HG02763 (cell line): Measurements from ENCODE around the gene CTAG1B.
"Not testable (repeated sequence)": the region's sequence is repeated elsewhere in the genome, so short reads cannot be mapped to it uniquely, and the experiment has no call there.

Experiments used
- ATAC-seq: cut with Tn5 transposase; IDR thresholded peaks from one replicate; pipeline ENCODE4 v1.9.1; 2021; ENCODE audit warnings: mild to moderate bottlenecking, moderate library complexity; ENCODE audit not compliant: unreplicated experiment

CTAG1B gene

DNA sequence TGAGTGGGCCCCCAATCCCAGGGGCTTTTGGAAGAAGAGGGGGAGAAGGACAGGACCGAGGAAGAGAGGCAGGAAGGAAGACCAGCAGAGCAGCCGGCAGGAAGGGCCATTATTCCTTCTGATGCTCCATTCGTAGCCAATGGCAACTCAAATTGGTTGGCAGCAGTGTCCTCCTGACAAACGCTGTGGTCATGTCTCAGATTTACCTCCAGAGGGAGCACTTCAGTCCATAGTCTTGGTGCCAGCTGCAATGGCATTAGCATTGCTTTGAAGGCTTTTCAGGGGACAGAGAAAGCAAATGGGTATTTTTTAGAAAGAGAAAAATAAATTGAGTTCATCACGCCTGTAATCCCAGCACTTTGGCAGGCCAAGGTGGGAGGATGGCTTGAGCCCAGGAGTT lies 9.9 kb upstream of the CTAG1B start:
- ATAC-seq = not testable (repeated sequence)

DNA sequence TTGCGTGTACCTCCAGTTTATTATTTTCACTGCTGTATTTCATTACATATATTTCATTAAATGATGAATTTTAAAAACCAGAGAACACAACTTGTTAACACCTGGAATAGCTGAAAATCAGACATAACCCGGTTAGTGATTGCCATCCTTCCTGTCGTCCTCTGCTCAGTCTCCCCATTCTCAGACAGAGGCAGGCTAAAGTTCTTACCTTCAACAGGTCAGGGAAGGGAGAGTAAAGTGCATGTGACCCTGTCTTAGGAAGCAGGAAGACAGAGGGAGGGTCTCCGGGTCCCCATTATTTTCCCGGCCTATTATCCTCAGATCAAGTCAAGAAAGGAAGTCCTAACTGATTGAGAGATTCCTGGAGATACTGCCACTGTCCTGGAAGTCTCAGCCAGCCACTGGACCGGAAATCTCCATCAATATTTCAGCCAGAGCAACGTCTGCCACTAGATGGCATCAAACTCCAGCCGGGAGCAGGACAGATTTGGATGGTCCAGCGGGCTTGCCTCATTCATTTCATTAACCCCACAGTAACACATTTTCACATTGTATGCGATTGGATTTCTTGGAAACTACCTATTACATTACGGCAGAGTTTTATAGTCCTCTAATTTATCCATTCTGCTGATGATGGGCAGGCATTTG lies 1.8 kb upstream of the CTAG1B start:
- ATAC-seq = not testable (repeated sequence)

DNA sequence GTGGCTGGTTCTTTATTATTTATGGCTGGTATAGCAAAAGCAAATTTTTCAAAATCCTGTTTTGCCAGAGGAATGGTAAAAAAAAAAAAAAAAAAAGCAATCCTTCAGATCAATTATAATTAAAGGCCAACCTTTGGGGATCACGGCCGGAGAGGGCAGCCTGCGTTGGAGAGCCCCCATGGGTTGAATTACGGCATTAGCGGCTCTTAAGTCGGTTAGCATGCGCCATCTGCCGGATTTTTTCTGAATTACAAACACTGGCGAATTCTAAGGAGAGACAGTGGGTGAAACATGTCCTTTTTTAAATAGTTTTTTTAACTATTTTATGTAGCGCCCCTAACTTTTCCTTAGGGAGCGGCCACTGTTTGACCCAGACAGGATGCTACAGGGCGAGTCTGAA lies 5.5 kb downstream of the CTAG1B start:
- not testable (repeated sequence) for ATAC-seq

DNA sequence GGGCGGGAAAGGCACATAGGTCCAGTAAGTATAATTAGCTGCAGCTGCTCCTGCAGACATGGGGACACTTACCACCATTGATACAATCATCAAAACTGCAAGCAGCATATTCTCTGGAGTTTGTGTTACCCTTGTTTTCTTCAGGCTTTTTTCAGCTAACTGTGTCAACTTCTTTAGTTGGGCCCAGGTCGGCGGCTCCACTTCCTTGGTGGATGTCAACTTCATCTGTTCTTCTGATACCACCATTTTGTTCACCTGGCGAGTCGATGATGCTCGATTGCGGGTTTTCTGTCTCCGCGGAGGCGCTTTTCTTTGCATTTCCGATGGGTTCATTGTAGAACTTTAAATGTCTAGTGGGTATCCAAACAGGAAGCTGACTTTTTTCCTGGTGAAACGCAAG lies 7.9 kb downstream of the CTAG1B start:
- not testable (repeated sequence) for ATAC-seq

DNA sequence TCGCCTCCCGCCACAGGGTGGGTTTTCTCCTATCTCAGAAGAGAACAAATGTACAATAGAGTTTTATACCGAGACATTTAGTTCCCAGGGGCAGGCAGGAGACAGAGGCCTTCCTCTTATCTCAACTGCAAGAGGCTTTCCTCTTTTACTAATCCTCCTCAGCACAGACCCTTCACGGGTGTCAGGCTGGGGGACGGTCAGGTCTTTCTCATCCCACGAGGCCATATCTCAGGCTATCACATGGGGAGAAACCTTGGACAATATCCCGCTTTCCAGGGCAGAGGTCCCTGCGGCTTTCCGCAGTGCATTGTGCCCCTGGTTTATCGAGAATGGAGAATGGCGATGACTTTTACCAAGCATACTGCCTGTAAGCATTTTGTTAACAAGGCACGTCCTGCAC lies 10.3 kb downstream of the CTAG1B start:
- not testable (repeated sequence) for ATAC-seq

DNA sequence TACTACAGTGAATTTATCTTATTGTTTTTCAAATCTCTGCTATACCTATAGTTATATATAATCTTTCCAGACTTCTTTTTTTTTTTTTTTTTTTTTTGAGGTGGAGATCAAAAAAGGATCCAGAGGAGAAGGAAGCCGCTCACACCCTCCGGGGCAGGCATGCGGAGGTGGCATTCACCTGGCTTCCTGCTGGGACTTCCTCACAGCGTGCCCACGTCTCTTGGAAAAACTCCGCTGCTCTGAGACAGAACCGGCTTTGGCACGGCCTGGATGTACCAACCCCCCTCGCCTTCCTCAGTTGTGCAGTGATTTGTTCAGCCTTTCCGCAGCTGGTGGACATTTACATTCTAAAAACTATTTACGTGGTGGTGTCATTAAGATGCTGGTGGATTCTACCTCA lies 11.1 kb downstream of the CTAG1B start:
- not testable (repeated sequence) for ATAC-seq

DNA sequence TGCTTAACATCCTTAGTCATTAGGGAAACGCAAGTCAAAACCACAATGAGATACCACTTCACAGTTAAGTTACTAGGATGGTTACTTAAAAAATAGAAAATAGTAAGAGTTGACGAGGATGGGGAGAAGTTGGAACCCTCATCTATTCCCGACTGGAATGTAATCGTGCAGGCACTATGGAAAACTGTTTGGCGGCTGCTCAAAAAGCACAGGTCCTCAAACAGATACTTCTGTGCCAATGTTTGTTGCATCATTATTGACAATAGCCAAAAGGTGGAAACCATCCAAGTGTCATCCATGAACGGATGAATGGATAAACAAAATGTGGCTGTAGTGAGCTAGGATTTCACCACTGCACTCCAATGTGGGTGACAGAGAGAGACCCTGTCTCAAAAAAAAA lies 11.7 kb downstream of the CTAG1B start:
- ATAC-seq = no peak

DNA sequence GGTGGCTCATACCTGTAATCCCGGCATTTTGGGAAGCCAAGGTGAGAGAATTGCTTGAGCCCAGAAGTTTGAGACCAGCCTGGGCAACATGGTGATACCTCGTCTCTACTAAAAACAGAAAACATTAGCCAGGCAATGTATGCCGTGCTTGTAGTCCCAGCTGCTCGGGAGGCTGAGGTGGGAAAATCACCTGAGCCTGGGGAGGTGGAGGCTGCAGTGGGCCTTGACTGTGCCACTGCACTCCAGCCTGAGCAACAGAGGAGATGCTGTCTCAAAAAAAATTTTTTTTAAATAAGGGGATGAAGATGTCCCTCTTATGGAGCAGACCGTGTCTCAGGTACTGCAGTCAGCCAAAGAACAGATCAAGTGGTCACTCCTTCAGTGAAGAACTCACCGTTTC lies 13.5 kb downstream of the CTAG1B start:
- ATAC-seq = no peak

DNA sequence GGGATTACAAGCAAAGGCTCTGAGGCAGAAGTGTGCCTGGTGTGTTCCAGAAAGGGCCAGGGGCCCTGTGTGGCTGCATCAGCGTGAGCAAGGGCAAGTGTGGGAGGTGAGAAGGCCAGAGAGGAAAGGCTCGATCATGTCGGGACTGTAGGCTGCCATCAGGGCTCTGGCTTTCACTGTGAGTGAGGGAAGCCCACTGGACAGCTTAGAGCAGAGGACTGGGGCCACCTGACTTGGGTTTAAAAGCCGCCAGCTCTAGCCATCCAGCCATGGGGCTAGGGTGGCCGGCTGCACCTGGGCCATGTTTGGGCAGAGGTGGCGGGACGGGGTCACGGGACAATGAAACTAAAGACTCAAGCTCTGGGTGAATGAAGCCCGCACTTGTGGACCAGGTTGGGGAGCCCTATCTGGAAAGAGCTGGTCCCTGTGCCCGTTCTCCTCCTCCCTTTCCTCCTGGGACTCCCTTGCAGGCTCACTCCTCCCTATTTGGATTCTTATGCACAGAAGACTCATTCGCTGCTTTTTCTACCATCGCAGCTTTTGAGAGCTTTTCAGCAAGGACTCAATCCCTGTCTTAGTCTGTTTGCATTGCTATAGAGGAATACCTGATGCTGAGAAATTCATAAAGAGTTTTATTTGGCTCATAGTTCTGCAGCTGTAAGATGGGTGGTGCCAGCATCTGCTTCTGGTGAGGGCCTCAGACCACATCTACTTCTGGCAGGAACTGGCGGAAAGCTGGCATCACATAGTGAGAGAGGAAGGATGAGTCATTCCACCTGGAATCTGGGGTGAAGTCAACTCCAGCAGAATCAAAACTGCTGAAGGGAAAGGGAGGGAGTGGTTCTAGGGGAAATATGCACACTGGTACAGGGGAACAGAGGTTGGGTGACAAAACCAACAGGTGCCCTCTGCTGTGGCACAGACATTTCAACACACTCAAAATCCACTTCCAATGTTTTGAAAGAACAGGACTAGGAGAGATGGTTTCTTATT lies 15.3 kb downstream of the CTAG1B start:
- ATAC-seq = no peak

DNA sequence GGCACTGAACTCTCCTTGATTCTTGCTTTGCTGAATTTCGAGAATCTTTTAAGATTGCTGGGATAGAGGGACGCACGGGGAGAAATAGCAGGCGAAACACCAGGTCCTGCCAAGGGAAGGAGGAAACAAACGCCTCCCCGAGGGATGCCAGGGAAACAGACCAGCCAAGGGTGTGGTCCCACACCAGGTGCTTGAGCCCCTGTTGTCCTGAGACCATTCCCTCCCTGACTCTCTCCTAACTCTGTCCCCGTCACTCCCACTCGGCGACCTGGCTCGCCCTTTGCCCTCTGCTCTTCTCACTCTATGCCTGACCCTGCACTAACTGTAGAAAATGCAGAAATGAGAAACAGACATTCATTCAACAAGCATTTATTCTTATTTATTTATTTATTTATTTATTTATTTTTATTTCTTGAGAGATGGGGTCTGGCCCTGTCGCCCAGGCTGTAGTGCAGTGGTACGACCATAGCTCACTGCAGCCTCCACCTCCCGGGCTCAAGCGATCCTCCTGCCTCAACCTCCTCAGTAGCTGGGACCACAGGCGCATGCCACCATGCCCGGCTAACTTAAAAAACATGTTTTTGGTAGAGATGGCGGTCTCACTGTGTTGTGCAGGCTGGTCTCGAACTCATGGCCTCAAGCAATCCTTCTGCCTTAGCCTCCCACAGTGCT lies 16.2 kb downstream of the CTAG1B start:
- ATAC-seq = no peak

DNA sequence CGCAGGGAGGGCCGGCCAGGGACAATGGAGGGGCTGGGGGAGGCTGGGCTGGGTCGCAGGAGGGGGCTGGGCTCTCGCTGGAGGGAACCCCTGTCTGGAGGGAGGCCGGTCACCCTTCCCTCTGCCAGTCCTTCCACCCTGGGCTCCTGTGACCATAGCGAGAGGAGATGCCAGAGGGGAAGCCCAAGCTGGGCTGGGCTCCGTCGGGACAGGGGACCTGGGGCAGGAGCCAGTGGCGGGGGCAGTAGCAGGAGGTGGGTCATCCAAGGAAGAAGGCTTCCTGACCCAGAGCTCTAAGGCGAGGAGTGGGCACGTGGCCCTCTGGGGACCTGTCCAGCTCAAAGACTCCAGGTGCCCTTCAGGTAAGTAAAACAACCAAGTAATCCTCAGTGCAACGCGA lies 16.9 kb downstream of the CTAG1B start:
- no peak for ATAC-seq

DNA sequence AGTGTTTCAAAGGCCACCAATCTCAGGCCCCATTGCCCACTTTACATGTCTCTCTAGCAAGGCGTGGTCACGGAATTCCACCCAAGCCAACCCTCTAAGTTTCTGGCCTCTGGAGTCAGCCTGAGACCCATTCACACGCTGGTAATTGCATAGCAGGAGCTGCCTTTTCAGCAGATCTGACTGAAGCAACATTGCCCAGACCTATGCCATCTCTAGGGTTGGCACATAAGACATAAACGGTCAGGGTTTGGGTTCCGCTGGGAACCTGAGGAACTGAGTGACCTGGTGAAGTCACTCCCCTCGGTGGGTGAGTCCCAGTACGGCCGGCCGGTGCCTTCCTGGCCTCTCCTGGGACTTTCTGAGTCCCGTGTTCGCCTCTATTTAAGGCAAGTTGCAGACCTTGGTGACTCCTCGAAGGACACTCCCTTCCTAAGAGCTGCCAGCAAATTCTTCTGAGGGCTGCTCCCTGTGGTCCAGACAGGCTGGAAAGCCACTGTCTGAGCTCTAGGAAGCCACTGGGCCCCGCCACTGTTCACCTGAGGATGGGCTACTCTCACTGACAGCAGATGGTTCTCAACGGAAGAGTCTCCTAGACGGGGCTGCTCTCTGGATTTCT lies 18.2 kb downstream of the CTAG1B start:
- ATAC-seq = no peak

DNA sequence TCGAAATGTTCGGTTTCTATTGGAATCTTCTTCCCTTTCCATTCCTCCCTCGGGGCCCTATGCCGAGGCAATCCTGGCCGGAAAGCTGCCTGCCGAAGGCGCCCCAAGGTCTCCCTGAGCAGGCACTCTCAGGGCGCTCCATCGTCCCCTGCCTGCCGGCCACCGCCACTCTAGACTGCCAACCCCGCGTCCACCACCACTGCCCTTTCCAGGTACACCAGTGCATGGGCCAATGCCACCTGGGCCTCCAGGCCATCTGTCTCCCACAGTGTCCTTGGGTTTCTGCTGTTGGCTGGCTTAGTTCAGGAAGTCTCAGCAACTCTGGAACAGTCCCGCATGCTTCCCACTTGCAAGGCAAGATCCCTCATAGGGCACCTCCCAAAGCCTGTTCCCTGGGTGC lies 19.6 kb downstream of the CTAG1B start:
- ATAC-seq = no peak

DNA sequence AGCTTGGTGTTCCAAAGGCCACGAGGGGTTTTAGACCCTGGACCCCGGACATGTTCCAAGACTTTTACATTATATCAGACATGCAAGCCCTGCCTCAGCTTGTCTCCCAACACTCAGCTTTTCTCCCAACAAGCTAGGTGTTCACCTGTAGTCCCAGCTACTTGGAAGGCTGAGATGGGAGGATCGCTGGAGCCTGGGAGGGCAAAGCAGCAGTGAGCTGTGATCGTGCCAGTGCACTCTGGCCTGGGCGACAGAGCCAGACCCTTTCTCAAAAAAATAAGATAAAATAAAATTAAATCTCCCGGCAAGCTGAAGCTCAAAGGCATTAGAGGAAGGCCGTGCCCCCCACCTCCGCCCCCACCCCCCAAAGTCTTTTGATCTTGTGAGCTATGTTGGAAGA lies 20.4 kb downstream of the CTAG1B start:
- no peak for ATAC-seq

DNA sequence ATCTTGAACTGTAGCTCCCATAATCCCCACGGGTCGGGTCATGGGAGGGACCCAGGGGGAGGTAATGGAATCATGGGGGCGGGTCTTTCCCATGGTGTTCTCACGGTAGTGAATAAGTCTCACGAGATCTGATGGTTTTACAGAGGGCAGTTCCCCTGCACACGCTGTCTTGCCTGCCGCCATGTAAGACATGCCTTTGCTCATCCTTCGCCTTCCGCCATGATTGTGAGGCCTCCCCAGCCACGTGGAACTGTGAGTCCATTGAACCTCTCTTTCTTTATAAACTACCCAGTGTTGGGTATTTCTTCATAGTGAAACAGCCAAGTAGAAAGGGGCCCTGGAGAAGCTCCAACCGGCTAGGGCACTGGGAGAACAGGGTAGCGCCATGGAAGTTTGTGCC lies 21.9 kb downstream of the CTAG1B start:
- no peak for ATAC-seq

DNA sequence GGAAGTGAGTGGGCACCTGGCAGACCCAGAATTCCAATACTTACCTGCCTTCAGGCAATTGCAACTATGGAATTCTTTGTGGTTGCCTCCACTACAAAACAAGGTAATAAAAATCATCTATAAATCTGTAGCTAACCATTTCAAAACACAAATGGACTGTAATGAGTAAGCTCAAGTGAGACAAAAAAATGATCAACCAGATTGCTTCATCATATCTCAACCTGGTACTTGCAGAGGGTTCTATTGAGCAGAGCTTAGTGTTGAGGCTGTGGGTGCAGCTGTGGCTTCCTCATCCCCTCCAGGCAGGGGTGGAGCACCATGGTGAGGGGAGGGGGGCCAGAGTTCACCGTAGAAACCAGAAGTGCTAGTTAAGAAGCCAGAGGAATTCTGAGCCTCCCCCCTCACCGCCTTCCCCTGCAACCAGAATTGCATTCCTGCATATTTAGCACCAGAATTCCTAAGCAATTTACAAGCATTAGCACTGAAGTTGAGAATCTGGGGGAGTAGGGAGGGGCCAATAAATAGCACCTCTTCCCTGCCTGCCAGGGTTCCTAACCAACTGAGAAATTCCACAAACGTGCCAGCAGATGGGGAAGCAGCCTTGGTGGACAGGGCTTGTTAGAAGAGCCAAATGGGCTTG lies 22.7 kb downstream of the CTAG1B start:
- ATAC-seq = no peak

DNA sequence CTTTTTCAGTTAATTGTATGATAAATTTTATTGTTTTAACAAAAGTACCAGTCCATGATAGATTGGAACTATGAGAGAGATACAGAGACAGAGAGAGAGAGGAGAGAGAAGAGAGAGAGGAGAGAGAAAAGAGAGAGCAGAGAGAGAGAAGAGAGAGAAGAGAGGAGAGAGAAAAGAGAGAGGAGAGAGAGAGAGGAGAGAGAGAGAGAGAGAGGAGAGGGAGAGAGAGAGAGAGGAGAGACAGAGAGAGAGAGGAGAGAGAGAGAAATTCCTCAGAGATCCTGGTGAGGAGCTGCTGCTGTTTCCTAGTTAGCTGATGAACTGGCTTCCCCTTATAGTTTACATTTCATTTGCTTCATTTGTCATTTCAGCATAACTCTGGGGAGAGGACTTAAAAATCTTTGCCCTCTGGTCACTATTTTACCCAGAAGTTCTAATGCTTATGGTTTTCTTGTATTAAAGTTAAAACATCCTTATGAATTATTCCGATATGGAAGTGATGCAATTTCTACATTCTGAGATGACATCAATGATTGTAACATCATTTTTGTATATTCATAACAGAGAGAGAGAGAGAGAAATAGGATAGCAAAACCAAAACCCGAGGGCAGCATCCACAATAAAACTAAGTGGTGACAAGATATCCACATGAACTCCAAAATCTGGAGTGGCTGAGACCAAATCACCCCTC lies 23.4 kb downstream of the CTAG1B start:
- no peak for ATAC-seq

DNA sequence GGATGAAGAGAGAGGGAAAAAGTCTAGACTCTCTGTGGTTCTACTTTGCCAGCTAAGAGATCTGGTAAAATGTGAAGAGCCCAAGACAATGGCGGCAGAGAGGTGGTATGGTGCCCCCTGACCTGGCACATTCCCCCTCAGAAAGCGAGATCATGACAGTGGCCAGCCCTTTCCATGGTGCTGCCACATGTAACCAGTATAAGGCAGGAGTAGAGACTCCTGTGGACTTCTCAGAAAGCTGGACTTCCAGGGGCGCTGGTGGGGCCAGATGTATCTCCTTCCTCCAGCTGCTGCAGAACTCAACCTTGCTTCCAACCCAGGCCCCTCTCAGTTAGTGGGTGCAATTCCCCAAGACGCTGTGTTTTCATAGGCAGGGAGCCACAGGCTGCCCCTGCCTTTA lies 24.6 kb downstream of the CTAG1B start:
- ATAC-seq = no peak

DNA sequence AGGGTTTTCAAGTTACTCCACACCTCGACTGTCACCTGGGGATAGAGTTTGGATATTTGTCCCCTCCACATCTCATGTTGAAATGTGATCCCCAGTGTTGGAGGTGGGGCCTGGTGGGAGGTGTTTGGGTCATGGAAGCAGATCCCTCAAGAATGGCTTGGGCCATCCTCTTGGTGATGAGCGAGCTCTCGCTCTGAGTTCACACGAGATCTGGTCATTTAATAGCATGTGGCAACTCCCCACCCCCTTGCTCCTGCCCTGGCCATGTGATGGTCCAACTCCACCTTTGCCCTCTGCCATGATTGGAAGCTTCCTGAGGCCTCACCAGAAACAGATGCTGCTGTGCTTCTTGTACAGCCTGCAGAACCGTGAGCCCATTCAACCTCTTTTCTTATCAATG lies 25.9 kb downstream of the CTAG1B start:
- no peak for ATAC-seq

DNA sequence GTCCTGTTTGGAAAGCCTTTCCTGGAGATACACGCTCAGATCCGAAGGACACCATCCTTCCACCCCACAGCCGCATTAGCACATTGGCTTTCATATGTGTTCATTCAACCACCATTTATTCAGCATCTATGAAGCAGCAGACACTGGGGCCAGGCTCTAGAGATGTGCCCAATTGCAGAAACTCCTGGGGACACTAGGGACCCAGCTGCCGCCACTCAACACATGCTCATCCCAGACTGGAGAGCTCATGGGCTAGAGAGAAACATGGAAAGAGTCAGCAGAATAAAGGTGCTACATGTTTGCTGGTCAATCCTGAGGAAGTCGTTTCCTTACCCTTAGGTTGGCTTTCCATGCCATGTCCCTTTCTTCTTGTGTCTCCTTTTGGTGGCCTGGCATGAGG lies 26.6 kb downstream of the CTAG1B start:
- no peak for ATAC-seq
